ENCODE data around the gene CHRNA4. TPM values are rescaled to one million over a fixed set of nuclear protein-coding genes. Genes with fewer than 3 reads are reported as not detected.

CHRNA4 gene
- total RNA-seq, 1 donor from 2014 or later, result 0.63 TPM

GRCh38 chr20:63314566-63315239 lies 46.4 kb downstream of the CHRNA4 start:
- Mint-ChIP-seq H3K4me1 (peaks cover 1% of the 10 kb centered on the region), H3K27me3 (ENCODE audit: low read depth) (no peaks in the 10 kb centered on the region), H3K9me3 (no peaks in the 10 kb centered on the region)

GRCh38 chr20:63314015-63314471 lies 47.1 kb downstream of the CHRNA4 start:
- no peak for DNase-seq (ENCODE audit: low spot score in 2 of 2, unreplicated experiment in 2 of 2)
- TF ChIP-seq CTCF (IDR thresholded peaks at IDR 0.05; ENCODE audit: unreplicated experiment), result no peak
- Mint-ChIP-seq H3K27me3 (ENCODE audit: low read depth) (no peaks in the 10 kb centered on the region), H3K9me3 (no peaks in the 10 kb centered on the region), H3K36me3 (no peaks in the 10 kb centered on the region), H3K4me3 (no peak overlapping the region), H3K4me1 (peaks cover 3% of the 10 kb centered on the region), H3K27ac (no peak overlapping the region)

More at GRCh38 chr20:63314566-63315239, 46.4 kb downstream of the CHRNA4 start:
- Mint-ChIP-seq H3K27ac (no peak overlapping the region), H3K36me3 (no peaks in the 10 kb centered on the region), H3K4me3 (no peak overlapping the region)
- no peak for DNase-seq (ENCODE audit: low spot score in 2 of 2, unreplicated experiment in 2 of 2)
- no peak for TF ChIP-seq CTCF (IDR thresholded peaks at IDR 0.05; ENCODE audit: unreplicated experiment)

- no peak for TF ChIP-seq CTCF (IDR thresholded peaks at IDR 0.05; ENCODE audit: unreplicated experiment)
- Mint-ChIP-seq H3K36me3 (no peaks in the 10 kb centered on the region), H3K27me3 (ENCODE audit: low read depth) (no peaks in the 10 kb centered on the region), H3K4me1 (peaks cover 3% of the 10 kb centered on the region), H3K4me3 (no peak overlapping the region), H3K9me3 (no peaks in the 10 kb centered on the region), H3K27ac (no peak overlapping the region)
- no peak for DNase-seq (ENCODE audit: low spot score in 2 of 2, unreplicated experiment in 2 of 2)
These were observed 47.7 kb downstream of the CHRNA4 start for GRCh38 chr20:63313349-63314014.

GRCh38 chr20:63312690-63313348 lies 48.3 kb downstream of the CHRNA4 start:
- TF ChIP-seq CTCF (IDR thresholded peaks at IDR 0.05; ENCODE audit: unreplicated experiment), result no peak
- no peak for DNase-seq (ENCODE audit: low spot score in 2 of 2, unreplicated experiment in 2 of 2)
- Mint-ChIP-seq H3K27me3 (ENCODE audit: low read depth) (no peaks in the 10 kb centered on the region), H3K4me1 (peaks cover 3% of the 10 kb centered on the region), H3K4me3 (no peak overlapping the region), H3K27ac (no peak overlapping the region), H3K36me3 (no peaks in the 10 kb centered on the region), H3K9me3 (no peaks in the 10 kb centered on the region)

GRCh38 chr20:63312273-63312672 lies 48.9 kb downstream of the CHRNA4 start:
- H3K4me3 Mint-ChIP-seq, result no peak overlapping the region
- H3K9me3 Mint-ChIP-seq, result no peaks in the 10 kb centered on the region
- no peaks in the 10 kb centered on the region for H3K27me3 Mint-ChIP-seq (ENCODE audit: low read depth)
- TF ChIP-seq CTCF (IDR thresholded peaks at IDR 0.05; ENCODE audit: unreplicated experiment), result no peak
- no peaks in the 10 kb centered on the region for H3K36me3 Mint-ChIP-seq
- H3K4me1 Mint-ChIP-seq, result peaks cover 3% of the 10 kb centered on the region
- no peak for DNase-seq (ENCODE audit: low spot score in 2 of 2, unreplicated experiment in 2 of 2)
- H3K27ac Mint-ChIP-seq, result no peak overlapping the region

Data from mesothelial cell of epicardium (in vitro differentiated cells).